H9 (cell line): ENCODE data around the gene TNS2. TPM values are rescaled to one million over a fixed set of nuclear protein-coding genes. Genes with fewer than 3 reads are reported as not detected.

ENCODE experiments used
- DNase-seq: peaks from one replicate; pipeline ENCODE4 v3.0.0-alpha.2; 2017
- H2AFZ ChIP-seq: one replicate; pipeline ENCODE4 v1.6.1; 2013; ENCODE audit warnings: mild to moderate bottlenecking, low read length, control low read depth, moderate library complexity
- H2AK5ac ChIP-seq: 2 replicates; pipeline ENCODE4 v1.6.1; 2013; ENCODE audit warnings: low read length, control low read depth, mixed read lengths; ENCODE audit not compliant: insufficient read length
- H2BK120ac ChIP-seq: one replicate; pipeline ENCODE4 v1.6.1; 2013; ENCODE audit warnings: low read depth, mild to moderate bottlenecking, low read length, control low read depth, inconsistent platforms; ENCODE audit not compliant: poor library complexity, severe bottlenecking
- H2BK12ac ChIP-seq: 2 replicates; pipeline ENCODE4 v1.6.1; 2013; ENCODE audit warnings: low read length, control low read depth, mixed read lengths, low read depth; ENCODE audit not compliant: insufficient read length
- H2BK15ac ChIP-seq: 2 replicates; pipeline ENCODE4 v1.6.1; 2013; ENCODE audit warnings: low read depth, low read length, control low read depth
- H2BK20ac ChIP-seq: one replicate; pipeline ENCODE4 v1.6.1; 2013; ENCODE audit warnings: low read depth, mild to moderate bottlenecking, low read length, control low read depth, inconsistent platforms; ENCODE audit not compliant: poor library complexity, severe bottlenecking
- H2BK5ac ChIP-seq: 2 replicates; pipeline ENCODE4 v1.6.1; 2013; ENCODE audit warnings: low read length, control low read depth, mixed read lengths; ENCODE audit not compliant: insufficient read length
- H3K14ac ChIP-seq: 2 replicates; pipeline ENCODE4 v1.6.1; 2013; ENCODE audit warnings: low read length, control low read depth; ENCODE audit not compliant: insufficient read depth
- H3K18ac ChIP-seq: 2 replicates; pipeline ENCODE4 v1.6.1; 2013; ENCODE audit warnings: low read depth, mild to moderate bottlenecking, mixed read lengths, low read length, control low read depth; ENCODE audit not compliant: insufficient read length
- H3K23ac ChIP-seq: 2 replicates; pipeline ENCODE4 v1.6.1; 2013; ENCODE audit warnings: low read length, control low read depth, mixed read lengths, low read depth; ENCODE audit not compliant: insufficient read length
- H3K23me2 ChIP-seq: 2 replicates; pipeline ENCODE4 v1.6.1; 2013; ENCODE audit warnings: low read depth, mild to moderate bottlenecking, mixed read lengths, low read length, control low read depth; ENCODE audit not compliant: insufficient read length, poor library complexity, severe bottlenecking
- H3K27ac ChIP-seq: 2 replicates; pipeline ENCODE4 v1.5.1; 2013; ENCODE audit warnings: low read length, control low read depth, mixed read lengths, low read depth; ENCODE audit not compliant: insufficient read length
- H3K27me3 ChIP-seq: 2 replicates; pipeline ENCODE4 v1.6.1; 2013; ENCODE audit warnings: low read length, control low read depth, inconsistent platforms; ENCODE audit not compliant: insufficient read depth
- H3K4ac ChIP-seq: 2 replicates; pipeline ENCODE4 v1.6.1; 2013; ENCODE audit warnings: low read depth, mild to moderate bottlenecking, control low read depth, inconsistent platforms, low read length, moderate library complexity
- H3K4me1 ChIP-seq: 2 replicates; pipeline ENCODE4 v1.6.1; 2013; ENCODE audit warnings: low read length, control low read depth, inconsistent platforms; ENCODE audit not compliant: insufficient read depth
- H3K4me2 ChIP-seq: 2 replicates; pipeline ENCODE4 v1.6.1; 2013; ENCODE audit warnings: low read length, control low read depth, mixed read lengths; ENCODE audit not compliant: insufficient read length, insufficient read depth
- H3K56ac ChIP-seq: 2 replicates; pipeline ENCODE4 v1.6.1; 2013; ENCODE audit warnings: low read depth, mild to moderate bottlenecking, mixed read lengths, low read length, control low read depth; ENCODE audit not compliant: insufficient read length
- H3K79me1 ChIP-seq: 2 replicates; pipeline ENCODE4 v1.6.1; 2013; ENCODE audit warnings: low read depth, mild to moderate bottlenecking, moderate library complexity, low read length, control low read depth, inconsistent platforms; ENCODE audit not compliant: insufficient read depth, poor library complexity, severe bottlenecking
- H3K79me2 ChIP-seq: 2 replicates; pipeline ENCODE4 v1.6.1; 2013; ENCODE audit warnings: low read length, control low read depth, inconsistent platforms; ENCODE audit not compliant: insufficient read depth
- H3K9ac ChIP-seq: 2 replicates; pipeline ENCODE4 v1.6.1; 2013; ENCODE audit warnings: low read length, control low read depth, mixed read lengths; ENCODE audit not compliant: insufficient read length; ENCODE audit errors: extremely low read depth
- H3K9me3 ChIP-seq: one replicate; pipeline ENCODE4 v1.6.1; 2013; ENCODE audit warnings: low read depth, low read length, inconsistent platforms; ENCODE audit not compliant: control insufficient read depth
- H3T11ph ChIP-seq: one replicate; pipeline ENCODE4 v1.6.1; 2013; ENCODE audit warnings: mild to moderate bottlenecking, low read length, control low read depth, inconsistent platforms
- H4K20me1 ChIP-seq: one replicate; pipeline ENCODE4 v1.6.1; 2013; ENCODE audit not compliant: control insufficient read depth, insufficient read length, insufficient read depth
- H4K5ac ChIP-seq: 2 replicates; pipeline ENCODE4 v1.6.1; 2013; ENCODE audit warnings: low read depth, mild to moderate bottlenecking, mixed read lengths, low read length, control low read depth; ENCODE audit not compliant: insufficient read length
- H4K8ac ChIP-seq: replicated peaks from 2 replicates; pipeline ENCODE4 v1.6.1; 2013; ENCODE audit warnings: low read length, control low read depth, mixed read lengths, low read depth; ENCODE audit not compliant: insufficient read length
- H4K91ac ChIP-seq: 2 replicates; pipeline ENCODE4 v1.6.1; 2013; ENCODE audit warnings: low read depth, mild to moderate bottlenecking, moderate library complexity, mixed read lengths, low read length, control low read depth; ENCODE audit not compliant: insufficient read length
- H3K27ac Mint-ChIP-seq, 3 experiments: 2 replicates in 2 of 3; 3 replicates in 1 of 3; pipeline ENCODE4 v1.8.0; 2020 to 2021; ENCODE audit warnings: mixed read lengths in 3 of 3, mild to moderate bottlenecking in 1 of 3, moderate library complexity in 1 of 3
- H3K27me3 Mint-ChIP-seq: 2 replicates; pipeline ENCODE4 v1.8.0; 2021; ENCODE audit warnings: low read depth, mild to moderate bottlenecking, moderate library complexity, mixed read lengths
- H3K36me3 Mint-ChIP-seq, 3 experiments: 2 replicates in 2 of 3; 3 replicates in 1 of 3; pipeline ENCODE4 v1.8.0; 2020 to 2021; ENCODE audit warnings: low read depth in 3 of 3, mixed read lengths in 3 of 3; ENCODE audit not compliant: insufficient read depth in 1 of 3
- H3K4me1 Mint-ChIP-seq, 2 experiments: 2 replicates each; pipeline ENCODE4 v1.8.0; 2020; ENCODE audit warnings: mixed read lengths in 2 of 2
- H3K4me3 Mint-ChIP-seq, 2 experiments: 2 replicates in 1 of 2; 3 replicates in 1 of 2; pipeline ENCODE4 v1.8.0; 2020 to 2021; ENCODE audit warnings: mild to moderate bottlenecking in 2 of 2, mixed read lengths in 2 of 2, moderate library complexity in 1 of 2
- H3K9me3 Mint-ChIP-seq, 2 experiments: 2 replicates in 1 of 2; 3 replicates in 1 of 2; pipeline ENCODE4 v1.8.0; 2020; ENCODE audit warnings: mild to moderate bottlenecking in 2 of 2, mixed read lengths in 2 of 2, moderate library complexity in 1 of 2
- WGBS: extraction: QIAGEN DNeasy Blood & Tissue Kit; methylation state at CpG from one replicate; pipeline ENCODE4 v1.1.7; 2013; ENCODE audit warnings: missing lambda C conversion rate, low lambda C conversion rate, mixed read lengths; ENCODE audit not compliant: insufficient read length; ENCODE audit errors: extremely low coverage; 5-methylcytosine and 5-hydroxymethylcytosine counted together
- total RNA-seq: library from RNA; stranded (reverse); gene quantifications from 2 replicates; pipeline ENCODE4 v1.2.1, GENCODE V29; 2021
- TF ChIP-seq, protein P1 (sequence below): fragments of 200-600 bp; sonication (generic); conservative IDR thresholded peaks from 3 replicates; pipeline ENCODE4 v1.8.0; 2021; ENCODE audit warnings: antibody characterized with exemption, mild to moderate bottlenecking

TNS2 gene
- total RNA-seq, 1 experiment from 2014 or later: 4.5 TPM

DNA sequence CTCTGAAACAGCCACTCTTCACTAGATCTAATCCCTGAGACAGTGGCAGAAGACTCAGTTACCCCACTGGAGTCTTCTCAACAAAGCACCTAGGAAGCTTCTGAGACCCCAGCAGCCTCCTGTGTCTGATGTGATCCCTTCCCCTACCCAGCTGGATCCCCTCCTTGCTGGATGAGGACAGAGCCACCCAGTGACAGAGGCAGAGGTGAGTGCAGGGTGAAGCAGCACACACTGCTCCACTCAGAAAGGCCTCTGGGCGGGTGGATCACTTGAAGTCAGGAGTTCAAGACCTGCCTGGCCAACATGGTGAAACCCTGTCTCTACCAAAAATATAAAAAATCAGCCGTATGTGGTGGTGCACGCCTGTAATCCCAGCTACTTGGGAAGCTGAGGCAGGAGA is 26.6 kb downstream of the TNS2 start:
- Histone ChIP-seq H3K4me1 (peaks cover 2% of the 10 kb centered on the region; the same call in 1 of the 2 replicates), H3K79me2 (no peaks in the 10 kb centered on the region), H3K27ac (no peak overlapping the region), H3K9me3 (no peaks in the 10 kb centered on the region), H3K4me2 (no peak overlapping the region), H2BK5ac (no peak overlapping the region), H4K8ac (no peak overlapping the region), H2BK15ac (no peak overlapping the region), H3K56ac (no peak overlapping the region), H2BK120ac (no peak overlapping the region), H3K27me3 (no peaks in the 10 kb centered on the region), H3K4ac (no peak overlapping the region), H4K20me1 (no peaks in the 10 kb centered on the region), H3K23ac (no peak overlapping the region), H3K9ac (no peak overlapping the region), H3K14ac (no peak overlapping the region), H3K23me2 (no peaks in the 10 kb centered on the region), H3T11ph (no peak overlapping the region), H4K91ac (no peak overlapping the region), H2BK12ac (no peak overlapping the region), H3K18ac (no peak overlapping the region), H4K5ac (no peak overlapping the region), H2AFZ (no peak overlapping the region), H2AK5ac (no peak overlapping the region), H2BK20ac (no peak overlapping the region), H3K79me1 (no peaks in the 10 kb centered on the region)
- Mint-ChIP-seq H3K9me3 (no peaks in the 10 kb centered on the region), H3K4me1 (peaks cover 22 to 26% of the 10 kb centered on the region in 2 experiments), H3K27me3 (peaks cover 17% of the 10 kb centered on the region), H3K27ac (no peak overlapping the region), H3K4me3 (no peak overlapping the region), H3K36me3 (peaks cover 12 to 40% (median 29%) of the 10 kb centered on the region in 3 experiments)
- no peak for DNase-seq
- no CpG with 5 or more reads among the region's 3 CpGs for WGBS
- TF ChIP-seq, protein P1, sequence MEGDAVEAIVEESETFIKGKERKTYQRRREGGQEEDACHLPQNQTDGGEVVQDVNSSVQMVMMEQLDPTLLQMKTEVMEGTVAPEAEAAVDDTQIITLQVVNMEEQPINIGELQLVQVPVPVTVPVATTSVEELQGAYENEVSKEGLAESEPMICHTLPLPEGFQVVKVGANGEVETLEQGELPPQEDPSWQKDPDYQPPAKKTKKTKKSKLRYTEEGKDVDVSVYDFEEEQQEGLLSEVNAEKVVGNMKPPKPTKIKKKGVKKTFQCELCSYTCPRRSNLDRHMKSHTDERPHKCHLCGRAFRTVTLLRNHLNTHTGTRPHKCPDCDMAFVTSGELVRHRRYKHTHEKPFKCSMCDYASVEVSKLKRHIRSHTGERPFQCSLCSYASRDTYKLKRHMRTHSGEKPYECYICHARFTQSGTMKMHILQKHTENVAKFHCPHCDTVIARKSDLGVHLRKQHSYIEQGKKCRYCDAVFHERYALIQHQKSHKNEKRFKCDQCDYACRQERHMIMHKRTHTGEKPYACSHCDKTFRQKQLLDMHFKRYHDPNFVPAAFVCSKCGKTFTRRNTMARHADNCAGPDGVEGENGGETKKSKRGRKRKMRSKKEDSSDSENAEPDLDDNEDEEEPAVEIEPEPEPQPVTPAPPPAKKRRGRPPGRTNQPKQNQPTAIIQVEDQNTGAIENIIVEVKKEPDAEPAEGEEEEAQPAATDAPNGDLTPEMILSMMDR: no peak
